ENCODE data around the gene PGLYRP4.
A peak's percentile ranks its signal among the peaks of the same experiment; 100 is the strongest.
"Not testable (repeated sequence)": the region's sequence is repeated elsewhere in the genome, so short reads cannot be mapped to it uniquely, and the experiment has no call there.

The PGLYRP4 gene

DNA sequence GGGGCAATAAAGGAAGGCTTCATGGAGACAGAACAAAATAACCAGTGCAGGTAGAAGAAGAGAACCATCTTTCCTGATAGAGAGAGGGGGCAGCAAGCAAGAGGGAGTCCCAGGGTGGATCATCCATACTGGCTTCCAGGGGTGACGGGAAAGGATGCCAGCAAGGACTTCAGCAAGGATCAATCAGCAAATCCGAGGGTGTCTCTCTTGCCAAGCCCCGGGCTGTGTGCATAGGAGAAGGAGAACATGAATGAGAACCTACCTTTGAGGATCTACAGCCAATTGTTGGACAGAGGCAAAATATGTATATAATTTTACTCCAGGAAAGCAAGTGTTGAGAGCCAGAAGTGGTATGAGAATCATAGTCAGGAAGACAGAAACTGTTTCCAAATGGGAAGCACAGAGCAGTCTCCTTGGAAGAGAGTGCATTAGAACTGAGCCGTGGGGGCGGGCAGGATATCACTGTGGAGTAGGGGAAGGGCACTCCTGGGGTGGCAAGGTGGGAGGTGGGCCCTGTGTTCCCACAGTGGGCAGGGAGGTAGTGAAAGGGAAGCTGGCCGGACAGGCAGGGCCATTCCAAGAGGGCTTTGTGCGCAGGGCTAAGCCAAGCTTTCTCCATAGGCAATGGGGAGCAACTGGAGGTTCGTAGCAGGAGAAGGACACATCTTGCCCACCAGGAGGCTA lies 7.9 kb upstream of the PGLYRP4 start:
- DNase-seq (ENCODE audit: low spot score), result no peak

DNA sequence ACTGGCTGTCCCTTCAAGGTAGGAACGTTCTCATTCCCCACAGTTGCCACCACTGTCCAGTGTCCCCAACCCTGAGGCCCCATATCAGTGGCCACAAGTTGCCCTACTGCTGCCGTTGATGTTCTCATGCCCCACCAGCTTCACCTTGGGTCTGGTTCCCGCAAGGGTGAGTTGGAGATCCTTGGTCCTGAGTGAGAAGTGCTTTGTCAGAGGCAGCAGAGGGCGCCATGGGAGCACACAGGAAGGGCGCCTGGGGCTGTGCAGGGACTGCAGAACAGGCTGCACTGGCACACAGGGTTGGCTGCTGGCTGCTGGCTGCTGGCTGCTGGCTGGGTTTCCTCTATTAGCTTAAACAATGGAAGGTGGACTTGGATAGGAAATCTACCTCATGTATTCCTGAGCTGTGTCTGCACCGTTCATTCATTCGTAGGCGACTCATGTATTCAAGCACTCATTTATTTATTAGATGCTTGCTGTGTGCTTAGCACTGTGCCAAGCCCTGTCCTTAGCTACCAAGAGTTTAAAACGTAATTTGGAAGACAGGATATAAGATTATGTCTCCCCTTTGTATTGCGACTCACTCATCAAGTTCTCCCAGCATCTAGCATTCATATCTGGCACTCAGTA lies 6.9 kb upstream of the PGLYRP4 start:
- DNase-seq (ENCODE audit: low spot score), result peak; percentile 80

- no peak for DNase-seq (ENCODE audit: low spot score)
These were observed 6.0 kb upstream of the PGLYRP4 start for GRCh38 chr1:153354515-153355193.

DNA sequence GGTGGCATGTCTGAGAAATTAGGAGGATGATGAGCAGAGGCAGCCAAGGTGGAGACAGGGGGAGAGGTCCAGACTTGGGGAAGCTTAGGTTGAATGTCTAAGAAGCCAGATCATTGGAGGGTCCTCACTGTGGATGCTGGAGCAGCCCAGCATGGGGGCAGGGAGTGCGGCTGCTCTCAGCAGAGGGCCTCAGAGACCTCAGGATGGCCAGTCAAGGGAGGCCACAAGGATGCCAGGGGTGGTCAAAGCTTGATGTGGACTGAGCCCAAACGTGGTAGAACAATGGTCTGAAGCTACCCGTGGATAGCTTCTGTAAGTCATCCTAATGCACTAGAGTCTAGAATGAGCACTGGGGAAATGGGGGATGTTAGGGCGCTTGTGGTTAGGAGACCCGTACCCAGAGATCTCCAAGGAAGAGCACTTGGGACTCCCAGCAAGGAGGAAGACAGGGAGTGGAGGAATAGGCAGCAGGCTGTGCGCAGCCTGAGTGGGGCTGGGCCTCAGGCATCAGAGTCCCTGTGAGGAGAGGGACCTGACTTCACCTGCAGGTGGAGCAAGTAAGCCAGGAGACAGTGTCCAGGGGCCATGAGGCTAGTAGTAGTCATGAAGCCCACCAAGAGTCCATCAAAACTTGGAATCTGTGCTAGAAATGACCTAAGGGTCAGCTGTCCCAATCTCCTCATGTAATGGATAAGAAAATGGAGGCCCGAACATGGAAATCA lies 4.7 kb upstream of the PGLYRP4 start:
- peak; percentile 48 for DNase-seq (ENCODE audit: low spot score)

GRCh38 chr1:153352523-153352922 lies 3.9 kb upstream of the PGLYRP4 start:
- peak; percentile 83 for DNase-seq (ENCODE audit: low spot score)

- no peak for DNase-seq (ENCODE audit: low spot score)
These were observed 1.8 kb upstream of the PGLYRP4 start for GRCh38 chr1:153350321-153350957.

DNA sequence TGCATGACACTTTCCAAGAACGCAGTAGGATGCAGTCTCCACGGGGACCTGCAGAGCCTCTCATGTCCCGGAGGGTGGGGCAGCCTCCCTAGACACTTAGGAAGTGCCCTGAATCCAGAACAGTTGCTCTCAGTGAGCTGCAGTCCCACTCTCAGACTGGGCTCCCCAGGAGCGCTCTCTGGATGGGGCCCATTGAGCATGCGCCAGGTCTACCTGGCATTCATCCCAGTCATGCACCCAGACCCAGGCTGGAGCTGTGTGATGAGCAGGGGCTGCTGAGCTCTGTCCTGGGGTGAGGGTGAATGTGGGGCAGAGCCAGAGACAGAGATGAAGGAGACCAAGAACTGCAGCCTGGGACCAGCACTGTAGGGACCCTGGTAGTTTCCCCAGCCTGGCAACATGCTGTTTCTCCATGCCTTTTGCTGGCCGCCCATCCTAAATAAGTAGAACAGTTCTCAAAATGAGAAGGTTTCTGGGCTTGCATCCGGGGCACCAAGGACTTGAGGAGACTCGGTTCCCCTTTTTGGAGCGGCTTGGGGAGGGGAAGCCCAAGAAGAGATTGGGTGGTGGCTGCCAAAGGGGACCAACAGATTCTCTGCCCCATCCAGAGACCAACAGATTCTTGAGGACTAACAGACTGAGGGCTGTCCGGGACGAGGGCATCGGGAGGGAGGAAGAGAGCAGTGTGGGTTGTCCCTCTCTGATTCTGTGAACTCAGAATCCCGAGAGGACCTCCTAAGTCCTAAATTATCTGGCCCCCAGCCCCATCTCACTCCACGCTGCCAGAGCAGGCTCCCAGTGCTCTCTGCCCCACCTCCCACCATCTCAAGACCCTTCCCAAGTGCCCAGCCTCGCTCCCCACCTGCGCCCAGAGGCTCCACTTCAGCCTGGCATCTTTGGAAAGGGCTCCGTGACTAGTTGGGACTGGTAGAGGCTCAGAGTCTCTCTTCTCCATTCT lies 1.0 kb upstream of the PGLYRP4 start:
- DNase-seq (ENCODE audit: low spot score), result no peak

DNA sequence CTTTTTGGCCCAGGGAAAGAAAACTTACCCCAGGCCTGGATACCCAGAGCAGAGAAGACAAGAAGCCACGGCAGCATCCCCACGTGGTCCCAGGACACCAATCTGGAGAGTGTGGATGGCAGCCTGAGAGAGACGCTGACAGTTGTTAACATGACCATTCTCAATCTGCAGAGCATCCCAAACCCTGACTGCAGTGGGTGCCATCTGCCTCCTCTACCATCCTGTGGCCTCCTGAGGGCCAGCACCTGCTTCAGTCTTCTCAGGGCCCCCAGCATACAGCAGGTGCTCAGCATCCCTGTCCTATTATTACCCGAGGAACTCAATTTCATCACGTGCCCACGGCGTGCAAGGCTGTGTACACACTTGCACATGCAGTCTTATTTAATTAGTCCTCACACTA lies 785 bp downstream of the PGLYRP4 start:
- no peak for DNase-seq (ENCODE audit: low spot score)

GRCh38 chr1:153347049-153347448 lies 1.6 kb downstream of the PGLYRP4 start:
- not testable (repeated sequence) for DNase-seq (ENCODE audit: low spot score)

- DNase-seq (ENCODE audit: low spot score), result no peak
These were observed 2.4 kb downstream of the PGLYRP4 start for GRCh38 chr1:153346077-153346723.

GRCh38 chr1:153345187-153346076 lies 3.2 kb downstream of the PGLYRP4 start:
- DNase-seq (ENCODE audit: low spot score), result no peak

- no peak for DNase-seq (ENCODE audit: low spot score)
These were observed 4.0 kb downstream of the PGLYRP4 start for GRCh38 chr1:153344718-153345025.

GRCh38 chr1:153343811-153344717 lies 4.6 kb downstream of the PGLYRP4 start:
- DNase-seq (ENCODE audit: low spot score), result no peak

- DNase-seq (ENCODE audit: low spot score), result no peak
These were observed 5.5 kb downstream of the PGLYRP4 start for GRCh38 chr1:153343040-153343681.

GRCh38 chr1:153342178-153342577 lies 6.5 kb downstream of the PGLYRP4 start:
- no peak for DNase-seq (ENCODE audit: low spot score)

GRCh38 chr1:153341431-153341934 lies 7.2 kb downstream of the PGLYRP4 start:
- DNase-seq (ENCODE audit: low spot score), result no peak

- no peak for DNase-seq (ENCODE audit: low spot score)
These were observed 8.3 kb downstream of the PGLYRP4 start for GRCh38 chr1:153340356-153340755.

DNA sequence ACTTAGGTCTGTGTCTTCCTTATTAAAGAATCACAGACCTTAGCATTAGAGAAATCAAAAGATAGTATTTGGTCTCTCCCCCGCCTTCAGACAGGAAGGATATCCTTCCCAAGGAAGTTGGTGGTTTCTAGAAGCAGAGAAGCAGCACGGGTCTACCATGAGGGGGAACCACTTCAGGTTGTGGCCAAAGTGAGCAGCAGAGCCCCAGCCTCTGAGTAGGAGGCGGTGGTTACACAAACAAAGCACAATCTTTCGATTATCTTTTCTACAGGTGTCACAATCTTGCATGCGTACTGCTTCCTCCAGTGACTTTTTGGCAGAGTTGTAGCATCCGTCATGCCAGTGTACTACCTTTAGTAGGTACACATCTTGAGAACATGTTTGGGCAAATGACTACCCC lies 8.8 kb downstream of the PGLYRP4 start:
- no peak for DNase-seq (ENCODE audit: low spot score)
